ENCODE measurements around the gene CDH10. TPM values are rescaled to one million over a fixed set of nuclear protein-coding genes. Genes with fewer than 3 reads are reported as not detected.

CDH10 gene
- total RNA-seq, 4 donors from 2014 or later, result 1.2 TPM; not detected in 3

DNA sequence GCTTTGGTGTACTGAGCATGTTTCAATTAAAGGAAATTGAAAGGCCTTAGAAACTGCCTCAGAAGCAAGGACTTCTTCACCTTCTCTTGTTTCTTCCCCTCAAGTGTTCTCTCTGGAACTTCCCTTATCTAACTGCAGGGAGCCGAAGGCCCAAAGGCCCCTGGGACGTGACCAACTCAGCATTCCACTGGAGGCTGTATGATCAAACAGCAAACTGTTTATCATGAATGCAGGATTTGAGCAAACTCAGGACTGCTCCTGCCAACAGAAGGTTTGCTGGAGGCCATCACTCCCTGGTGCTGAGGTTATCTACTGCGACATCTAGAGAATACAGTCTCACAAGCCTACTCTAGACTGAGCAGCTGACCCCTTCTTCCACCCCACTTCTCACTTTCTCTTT, 4.8 kb upstream of the CDH10 start:
- Histone ChIP-seq H3K4me3 (no peak overlapping the region), H3K36me3 (no peaks in the 10 kb centered on the region), H3K27me3 (peaks cover 0 to 6% of the 10 kb centered on the region in 2 donors), H3K9me3 (no peaks in the 10 kb centered on the region), H3K27ac (no peak overlapping the region), H3K4me1 (peaks cover 0 to 12% (median 0%) of the 10 kb centered on the region in 4 donors)
- no peak for TF ChIP-seq POLR2A (IDR thresholded peaks at IDR 0.05)
- TF ChIP-seq, protein P1, sequence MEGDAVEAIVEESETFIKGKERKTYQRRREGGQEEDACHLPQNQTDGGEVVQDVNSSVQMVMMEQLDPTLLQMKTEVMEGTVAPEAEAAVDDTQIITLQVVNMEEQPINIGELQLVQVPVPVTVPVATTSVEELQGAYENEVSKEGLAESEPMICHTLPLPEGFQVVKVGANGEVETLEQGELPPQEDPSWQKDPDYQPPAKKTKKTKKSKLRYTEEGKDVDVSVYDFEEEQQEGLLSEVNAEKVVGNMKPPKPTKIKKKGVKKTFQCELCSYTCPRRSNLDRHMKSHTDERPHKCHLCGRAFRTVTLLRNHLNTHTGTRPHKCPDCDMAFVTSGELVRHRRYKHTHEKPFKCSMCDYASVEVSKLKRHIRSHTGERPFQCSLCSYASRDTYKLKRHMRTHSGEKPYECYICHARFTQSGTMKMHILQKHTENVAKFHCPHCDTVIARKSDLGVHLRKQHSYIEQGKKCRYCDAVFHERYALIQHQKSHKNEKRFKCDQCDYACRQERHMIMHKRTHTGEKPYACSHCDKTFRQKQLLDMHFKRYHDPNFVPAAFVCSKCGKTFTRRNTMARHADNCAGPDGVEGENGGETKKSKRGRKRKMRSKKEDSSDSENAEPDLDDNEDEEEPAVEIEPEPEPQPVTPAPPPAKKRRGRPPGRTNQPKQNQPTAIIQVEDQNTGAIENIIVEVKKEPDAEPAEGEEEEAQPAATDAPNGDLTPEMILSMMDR (IDR thresholded peaks at IDR 0.05), result no peak
- no peak for TF ChIP-seq EP300 (IDR thresholded peaks at IDR 0.05)
- DNase-seq (ENCODE audit: low spot score in 2 of 2), result no peak
- 72 to 79% methylated on average over 3 of the region's 3 CpGs for WGBS, 2 donors

DNA sequence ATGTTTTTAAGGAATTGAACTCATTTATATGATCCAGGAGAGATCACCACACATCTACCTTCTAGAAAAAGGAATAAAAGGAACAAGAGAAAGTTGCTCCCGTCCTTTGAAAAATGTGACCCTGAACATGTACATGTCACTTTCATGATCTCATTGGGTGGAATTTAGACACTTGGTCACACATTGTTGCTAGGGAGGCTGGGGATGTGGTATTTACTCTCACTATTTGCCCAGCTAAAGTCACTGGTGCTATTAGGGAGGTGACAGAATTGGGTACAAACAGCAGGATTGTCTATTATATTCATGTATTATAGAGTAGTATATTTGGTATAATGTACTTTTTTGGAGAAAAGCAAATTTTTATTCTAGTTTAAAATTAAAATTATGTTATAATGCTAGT, 2.1 kb upstream of the CDH10 start:
- H3K4me1 ChIP-seq, result peaks cover 0 to 17% (median 0%) of the 10 kb centered on the region in 4 donors
- no peak for TF ChIP-seq POLR2A (IDR thresholded peaks at IDR 0.05)
- TF ChIP-seq, protein P1 (IDR thresholded peaks at IDR 0.05), result no peak
- no peak for TF ChIP-seq EP300 (IDR thresholded peaks at IDR 0.05)
- WGBS, 2 donors, result 68 to 75% methylated on average over 1 of the region's 1 CpG
- DNase-seq (ENCODE audit: low spot score in 2 of 2), result no peak
- H3K9me3 ChIP-seq, result no peaks in the 10 kb centered on the region
- H3K27ac ChIP-seq, result no peak overlapping the region
- peaks cover 0 to 6% of the 10 kb centered on the region in 2 donors for H3K27me3 ChIP-seq
- H3K4me3 ChIP-seq, result no peak overlapping the region
- H3K36me3 ChIP-seq, result no peaks in the 10 kb centered on the region

DNA sequence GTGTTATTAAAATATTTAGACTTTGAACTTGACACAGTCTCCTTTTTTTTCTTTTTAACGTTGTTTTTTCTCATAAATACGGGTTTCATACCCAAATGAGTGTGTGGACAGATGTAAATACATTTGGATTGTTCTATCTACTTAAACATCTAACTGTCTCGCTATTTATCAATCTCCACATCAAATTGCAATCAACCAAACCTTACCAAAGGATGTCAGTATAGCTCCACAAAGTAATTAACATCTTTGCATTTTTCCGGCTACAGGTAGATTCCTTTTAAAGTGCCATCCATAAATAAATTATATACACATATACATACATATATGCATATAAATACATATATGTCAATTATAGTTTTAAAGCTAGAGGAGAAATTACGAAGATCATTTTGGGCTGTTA, 705 bp upstream of the CDH10 start:
- 57 to 66% methylated on average over 5 of the region's 5 CpGs for WGBS, 2 donors
- TF ChIP-seq, protein P1 (IDR thresholded peaks at IDR 0.05), result no peak
- TF ChIP-seq POLR2A (IDR thresholded peaks at IDR 0.05) (no peak), EP300 (IDR thresholded peaks at IDR 0.05) (no peak)
- H3K27ac ChIP-seq, result no peak overlapping the region
- peaks cover 0 to 17% (median 0%) of the 10 kb centered on the region in 4 donors for H3K4me1 ChIP-seq
- no peak for DNase-seq (ENCODE audit: low spot score in 2 of 2)
- no peaks in the 10 kb centered on the region for H3K36me3 ChIP-seq
- H3K27me3 ChIP-seq, result peaks cover 0 to 6% of the 10 kb centered on the region in 2 donors
- H3K9me3 ChIP-seq, result no peaks in the 10 kb centered on the region
- H3K4me3 ChIP-seq, result no peak overlapping the region

GRCh38 chr5:24643880-24644279, 898 bp downstream of the CDH10 start:
- no peak for DNase-seq (ENCODE audit: low spot score in 2 of 2)
- Histone ChIP-seq H3K27ac (no peak overlapping the region), H3K36me3 (no peaks in the 10 kb centered on the region), H3K27me3 (peaks cover 0 to 6% of the 10 kb centered on the region in 2 donors), H3K4me1 (peaks cover 0 to 17% (median 0%) of the 10 kb centered on the region in 4 donors), H3K9me3 (no peaks in the 10 kb centered on the region), H3K4me3 (no peak overlapping the region)
- no peak for TF ChIP-seq EP300 (IDR thresholded peaks at IDR 0.05)
- TF ChIP-seq POLR2A (IDR thresholded peaks at IDR 0.05), result no peak
- TF ChIP-seq, protein P1 (IDR thresholded peaks at IDR 0.05), result no peak
- WGBS, 2 donors, result 54 to 59% methylated on average over 2 of the region's 2 CpGs

DNA sequence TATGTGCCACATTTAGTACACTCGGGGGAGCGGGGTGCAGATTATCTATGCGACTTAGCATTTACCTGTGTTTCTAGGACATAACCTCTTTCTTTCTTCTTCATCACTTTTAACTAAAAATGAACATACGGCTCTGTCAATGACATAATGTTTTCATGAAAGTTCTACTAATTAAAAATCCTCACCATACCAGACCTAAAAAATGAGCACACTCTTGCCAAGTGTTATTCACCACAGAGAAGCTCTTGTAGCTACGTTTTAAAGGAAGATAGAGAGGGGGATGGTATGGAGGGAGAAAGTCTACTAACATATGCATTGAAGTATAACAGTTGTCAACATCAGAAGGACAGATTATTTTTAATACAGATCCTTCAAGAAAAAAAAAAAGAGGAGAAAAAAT, 1.6 kb downstream of the CDH10 start:
- no peak for DNase-seq (ENCODE audit: low spot score in 2 of 2)
- TF ChIP-seq POLR2A (IDR thresholded peaks at IDR 0.05) (no peak), EP300 (IDR thresholded peaks at IDR 0.05) (no peak)
- TF ChIP-seq, protein P1 (IDR thresholded peaks at IDR 0.05), result no peak
- Histone ChIP-seq H3K36me3 (no peaks in the 10 kb centered on the region), H3K27me3 (peaks cover 0 to 6% of the 10 kb centered on the region in 2 donors), H3K9me3 (no peaks in the 10 kb centered on the region), H3K4me1 (peaks cover 0 to 17% (median 0%) of the 10 kb centered on the region in 4 donors), H3K4me3 (no peak overlapping the region), H3K27ac (no peak overlapping the region)
- 51 to 54% methylated on average over 5 of the region's 5 CpGs for WGBS, 2 donors

Measured in tibial nerve (tissue), 4 donors.